SK-N-MC (cell line): ENCODE results near the gene PDZD2.

Experiments used
- EZH2 ChIP-seq: fragments of 200-600 bp; sonication (generic); IDR thresholded peaks from one replicate; pipeline ENCODE4 v1.6.1; 2017; ENCODE audit warnings: antibody characterized with exemption
- POLR2AphosphoS5 ChIP-seq: IDR thresholded peaks from 2 replicates; pipeline ENCODE4 v1.6.1; 2012; ENCODE audit warnings: mild to moderate bottlenecking, low read depth, low read length, borderline replicate concordance

GRCh38 chr5:32022638-32023037 is 383.7 kb downstream of the PDZD2 start:
- TF ChIP-seq POLR2AphosphoS5 (no peak), EZH2 (no peak)
